AG04450 (cell line): Measurements from ENCODE around the gene VWA1. TPM values are rescaled to one million over a fixed set of nuclear protein-coding genes. Genes with fewer than 3 reads are reported as not detected.
"Not testable (repeated sequence)": the region's sequence is repeated elsewhere in the genome, so short reads cannot be mapped to it uniquely, and the experiment has no call there.

ENCODE experiments used
- CTCF ChIA-PET: fragments of 300-600, 350-600 bp; formaldehyde crosslinking; extraction: SDS; loops from one replicate; lab custom pipeline; 2022; ENCODE audit warnings: antibody characterized with exemption, inconsistent platforms; lab: Charles Lee
- POLR2A ChIA-PET: fragments of 350-600 bp; formaldehyde crosslinking; extraction: SDS; loops from one replicate; lab custom pipeline; 2021; ENCODE audit warnings: antibody characterized with exemption, inconsistent platforms; lab: Yijun Ruan, JAX
- DNase-seq: peaks from one replicate; pipeline ENCODE4 v3.0.0-alpha.2; 2011; ENCODE audit warnings: low read depth, low spot score
- H3K27ac ChIP-seq: one replicate; pipeline ENCODE4 v1.5.1; 2012; ENCODE audit warnings: low read depth, low read length, control low read depth
- H3K27me3 ChIP-seq: one replicate; pipeline ENCODE4 v1.6.0; 2012; ENCODE audit warnings: low read length; ENCODE audit not compliant: control insufficient read depth, insufficient read depth
- H3K4me3 ChIP-seq: 2 replicates; pipeline ENCODE4 v1.5.1; 2011; ENCODE audit warnings: mild to moderate bottlenecking, low read depth, low read length, control low read depth
- H3K9me3 ChIP-seq: 2 replicates; pipeline ENCODE4 v1.5.1; 2012; ENCODE audit warnings: low read length; ENCODE audit not compliant: control insufficient read depth, insufficient read depth
- CTCF ChIP-seq: IDR thresholded peaks from 2 replicates; pipeline ENCODE4 v1.5.1; 2011; ENCODE audit warnings: low read depth, low read length, control low read depth, inconsistent platforms
- polyA plus RNA-seq: library from polyadenylated mRNA; depleted of rRNA; stranded (reverse); fragments of >200 nt; gene quantifications from 2 replicates; pipeline ENCODE4 v1.2.3, GENCODE V29; 2011

VWA1 gene
- polyA plus RNA-seq, 1 experiment: 3.9 TPM

GRCh38 chr1:1483714-1484113, 48.2 kb downstream of the VWA1 start:
- no peak for TF ChIP-seq CTCF
- H3K27me3 ChIP-seq: no peaks in the 10 kb centered on the region
- ChIA-PET POLR2A (no interaction called here), CTCF (no interaction called here)
- no peaks in the 10 kb centered on the region; the same call in 1 of the 2 replicates for H3K9me3 ChIP-seq
- H3K27ac ChIP-seq: no peak overlapping the region
- DNase-seq: no peak
- H3K4me3 ChIP-seq: no peak overlapping the region

GRCh38 chr1:1484976-1485750, 49.7 kb downstream of the VWA1 start:
- H3K27ac ChIP-seq, H3K27me3 ChIP-seq, DNase-seq, CTCF ChIA-PET, H3K9me3 ChIP-seq, H3K4me3 ChIP-seq, POLR2A ChIA-PET: not testable (repeated sequence)

- H3K27ac ChIP-seq, H3K27me3 ChIP-seq, H3K4me3 ChIP-seq, POLR2A ChIA-PET, DNase-seq, CTCF ChIA-PET: not testable (repeated sequence)
- H3K9me3 ChIP-seq: peaks cover 12% of the 10 kb centered on the region; the same call in 1 of the 2 replicates
Measured at GRCh38 chr1:1485755-1486317, 50.3 kb downstream of the VWA1 start.

- peaks cover 28% of the 10 kb centered on the region for H3K9me3 ChIP-seq
- no peaks in the 10 kb centered on the region for H3K27me3 ChIP-seq
- no peak overlapping the region for H3K27ac ChIP-seq
- no peak for DNase-seq
- CTCF ChIA-PET: no interaction called here
- TF ChIP-seq CTCF: no peak
- POLR2A ChIA-PET: no interaction called here
- H3K4me3 ChIP-seq: no peak overlapping the region
Measured at GRCh38 chr1:1487701-1488100, 52.2 kb downstream of the VWA1 start.

GRCh38 chr1:1489231-1489630, 53.7 kb downstream of the VWA1 start:
- ChIA-PET CTCF (no interaction called here), POLR2A (no interaction called here)
- H3K4me3 ChIP-seq: no peak overlapping the region
- H3K9me3 ChIP-seq: peaks cover 34% of the 10 kb centered on the region
- H3K27me3 ChIP-seq: no peaks in the 10 kb centered on the region
- no peak for TF ChIP-seq CTCF
- no peak for DNase-seq
- no peak overlapping the region for H3K27ac ChIP-seq

GRCh38 chr1:1489861-1490260, 54.4 kb downstream of the VWA1 start:
- H3K27ac ChIP-seq: no peak overlapping the region
- no peaks in the 10 kb centered on the region for H3K27me3 ChIP-seq
- ChIA-PET CTCF (no interaction called here), POLR2A (no interaction called here)
- no peak for DNase-seq
- no peak overlapping the region for H3K4me3 ChIP-seq
- TF ChIP-seq CTCF: no peak
- H3K9me3 ChIP-seq: peaks cover 34% of the 10 kb centered on the region
